Endothelial cell of umbilical vein (primary cell): Measurements from ENCODE around the gene RNF157.

ENCODE experiments used
- EZH2 ChIP-seq: IDR thresholded peaks from 2 replicates; pipeline ENCODE4 v1.6.1; 2012; ENCODE audit warnings: borderline replicate concordance, low read depth, mild to moderate bottlenecking, moderate library complexity, low read length, inconsistent platforms; ENCODE audit not compliant: severe bottlenecking
- FOS ChIP-seq: IDR thresholded peaks from 2 replicates; pipeline ENCODE4 v1.6.1; 2011; ENCODE audit warnings: mild to moderate bottlenecking, low read length, moderate library complexity, borderline replicate concordance; ENCODE audit not compliant: insufficient read depth
- POLR2A ChIP-seq: IDR thresholded peaks from 2 replicates; pipeline ENCODE4 v1.6.1; 2012; ENCODE audit warnings: low read depth, mild to moderate bottlenecking, control low read depth, low read length
- POLR2AphosphoS5 ChIP-seq: IDR thresholded peaks from 2 replicates; pipeline ENCODE4 v1.6.1; 2012; ENCODE audit warnings: low read depth, mild to moderate bottlenecking, control low read depth, low read length, moderate library complexity; ENCODE audit not compliant: insufficient read depth
- TF ChIP-seq, protein P1 (sequence below), 2 donors: IDR thresholded peaks; 1 replicate in 1 of 2; 2 replicates in 1 of 2; pipeline ENCODE4 v1.5.1; 2011; ENCODE audit warnings: low read length in 2 of 2, mild to moderate bottlenecking in 2 of 2, moderate library complexity in 2 of 2, control low read depth in 1 of 2, inconsistent platforms in 1 of 2, low read depth in 1 of 2; ENCODE audit not compliant: insufficient read depth in 1 of 2; ENCODE audit errors: extremely low read depth in 1 of 2
- TF ChIP-seq, protein P2 (sequence below): IDR thresholded peaks from 2 replicates; pipeline ENCODE4 v1.6.1; 2011; ENCODE audit not compliant: insufficient read depth, insufficient read length

DNA sequence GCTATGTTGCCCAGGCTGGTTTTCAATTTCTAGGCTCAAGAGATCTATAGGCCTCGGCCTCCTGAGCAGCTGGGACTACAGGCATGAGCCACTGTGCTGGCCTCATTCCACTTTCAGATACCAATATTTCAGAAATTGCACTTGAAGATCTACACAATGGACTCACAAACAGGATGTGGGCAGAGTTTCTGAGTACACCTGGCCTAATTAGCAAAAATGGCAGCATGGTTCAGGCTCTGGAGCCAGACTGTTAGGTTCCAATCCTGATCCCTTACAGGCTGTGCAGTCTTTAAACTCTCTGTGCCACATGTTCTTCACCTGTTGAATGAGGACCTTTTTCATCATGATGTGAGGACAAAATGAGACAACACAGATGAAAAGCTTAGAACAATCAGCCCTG is 32.2 kb downstream of the RNF157 start:
- TF ChIP-seq, protein P1, sequence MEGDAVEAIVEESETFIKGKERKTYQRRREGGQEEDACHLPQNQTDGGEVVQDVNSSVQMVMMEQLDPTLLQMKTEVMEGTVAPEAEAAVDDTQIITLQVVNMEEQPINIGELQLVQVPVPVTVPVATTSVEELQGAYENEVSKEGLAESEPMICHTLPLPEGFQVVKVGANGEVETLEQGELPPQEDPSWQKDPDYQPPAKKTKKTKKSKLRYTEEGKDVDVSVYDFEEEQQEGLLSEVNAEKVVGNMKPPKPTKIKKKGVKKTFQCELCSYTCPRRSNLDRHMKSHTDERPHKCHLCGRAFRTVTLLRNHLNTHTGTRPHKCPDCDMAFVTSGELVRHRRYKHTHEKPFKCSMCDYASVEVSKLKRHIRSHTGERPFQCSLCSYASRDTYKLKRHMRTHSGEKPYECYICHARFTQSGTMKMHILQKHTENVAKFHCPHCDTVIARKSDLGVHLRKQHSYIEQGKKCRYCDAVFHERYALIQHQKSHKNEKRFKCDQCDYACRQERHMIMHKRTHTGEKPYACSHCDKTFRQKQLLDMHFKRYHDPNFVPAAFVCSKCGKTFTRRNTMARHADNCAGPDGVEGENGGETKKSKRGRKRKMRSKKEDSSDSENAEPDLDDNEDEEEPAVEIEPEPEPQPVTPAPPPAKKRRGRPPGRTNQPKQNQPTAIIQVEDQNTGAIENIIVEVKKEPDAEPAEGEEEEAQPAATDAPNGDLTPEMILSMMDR (IDR thresholded peaks at IDR 0.05; ENCODE audit: extremely low read depth in 1 of 2, insufficient read depth in 1 of 2, low read depth in 1 of 2, low read length in 2 of 2), result no peak
- TF ChIP-seq POLR2AphosphoS5 (no peak), POLR2A (no peak), FOS (no peak), EZH2 (no peak)
- TF ChIP-seq, protein P2, sequence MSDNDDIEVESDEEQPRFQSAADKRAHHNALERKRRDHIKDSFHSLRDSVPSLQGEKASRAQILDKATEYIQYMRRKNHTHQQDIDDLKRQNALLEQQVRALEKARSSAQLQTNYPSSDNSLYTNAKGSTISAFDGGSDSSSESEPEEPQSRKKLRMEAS, result no peak
